Vagina (tissue), 2 donors: Measurements from ENCODE around the gene HP. TPM values are rescaled to one million over a fixed set of nuclear protein-coding genes. Genes with fewer than 3 reads are reported as not detected.
"Not testable (repeated sequence)": the region's sequence is repeated elsewhere in the genome, so short reads cannot be mapped to it uniquely, and the experiment has no call there.

Experiments used
- DNase-seq, 2 donors: peaks; one replicate each; pipeline ENCODE4 v3.0.0-alpha.2; 2017; ENCODE audit errors: extremely low spot score in 2 of 2
- H3K27ac ChIP-seq: fragments of 200-600 bp; sonication (generic); one replicate; pipeline ENCODE4 v1.5.1; 2019
- H3K27me3 ChIP-seq: fragments of 200-600 bp; sonication (generic); one replicate; pipeline ENCODE4 v1.5.1; 2019
- H3K36me3 ChIP-seq, 2 donors: fragments of 200-600 bp; sonication (generic); one replicate each; pipeline ENCODE4 v1.5.1; 2017 to 2019
- H3K4me1 ChIP-seq: fragments of 200-600 bp; sonication (generic); one replicate; pipeline ENCODE4 v1.5.1; 2019
- H3K4me3 ChIP-seq, 2 donors: fragments of 200-600 bp; sonication (generic); 1 replicate in 1 of 2; 2 replicates in 1 of 2; pipeline ENCODE4 v1.5.1; 2016 to 2019
- H3K9me3 ChIP-seq: fragments of 200-600 bp; sonication (generic); one replicate; pipeline ENCODE4 v1.5.1; 2019
- POLR2A ChIP-seq, 2 donors: fragments of 450-650 bp; IDR thresholded peaks; one replicate each; pipeline ENCODE4 v1.6.1; 2017; ENCODE audit warnings: antibody characterized with exemption in 2 of 2, mild to moderate bottlenecking in 2 of 2, moderate library complexity in 2 of 2
- POLR2AphosphoS5 ChIP-seq, 2 donors: sonication (generic); formaldehyde crosslinking; IDR thresholded peaks; one replicate each; pipeline ENCODE4 v1.9.0; 2017; ENCODE audit warnings: antibody characterized with exemption in 2 of 2, mild to moderate bottlenecking in 2 of 2, low read depth in 1 of 2; ENCODE audit not compliant: insufficient read depth in 1 of 2
- intact Hi-C: fragments of 100-400 bp; cut with DNase I; formaldehyde crosslinking; loops from one replicate; pipeline ENCODE4 v1.15.1; 2023
- total RNA-seq: library from RNA; depleted of rRNA; stranded (reverse); fragments of >200 nt; gene quantifications from one replicate; pipeline ENCODE4 v1.2.3, GENCODE V29; 2016
- TF ChIP-seq, protein P1 (sequence below), 3 experiments: fragments of 450-650 bp in 2 of 3; fragments of 200-600 bp in 1 of 3; sonication (generic) in 1 of 3; IDR thresholded peaks; one replicate each; pipeline ENCODE4 v1.5.1; 2017 to 2019; ENCODE audit warnings: antibody characterized with exemption in 3 of 3, mild to moderate bottlenecking in 2 of 3, moderate library complexity in 2 of 3

Gene HP
- total RNA-seq, 1 donor from 2014 or later = 4.7 TPM

DNA sequence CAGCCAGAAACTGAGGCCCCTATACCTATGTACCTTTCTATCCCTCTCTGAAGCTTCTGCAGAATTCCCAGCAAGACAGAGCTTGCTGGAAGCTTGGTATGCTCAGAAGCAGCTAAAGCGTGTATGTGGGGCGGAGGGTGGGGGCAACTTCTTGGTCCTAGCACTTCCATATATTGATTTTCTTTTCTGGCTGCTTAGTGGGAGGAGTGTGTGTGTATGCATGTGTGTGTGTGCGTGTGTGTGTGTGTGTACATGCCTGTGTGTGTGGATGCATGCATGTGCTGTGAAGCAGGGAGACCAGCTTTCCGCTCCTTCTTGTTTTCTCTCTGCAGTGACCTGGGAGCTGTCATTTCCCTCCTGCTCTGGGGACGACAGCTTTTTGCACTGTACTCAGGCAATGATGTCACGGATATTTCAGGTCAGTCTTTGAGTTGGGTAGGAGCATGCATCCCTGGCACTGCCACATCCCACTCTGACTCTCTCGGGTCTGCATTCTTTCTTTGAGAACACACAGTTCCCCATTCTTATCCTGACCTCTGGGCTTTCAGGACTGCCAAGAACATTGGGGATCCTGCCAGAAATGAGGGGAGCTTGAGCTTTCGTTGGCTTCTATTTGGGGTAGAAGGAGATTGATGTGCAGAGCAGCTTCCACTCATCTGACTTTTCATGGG, 19.4 kb downstream of the HP start:
- no peaks in the 10 kb centered on the region for H3K36me3 ChIP-seq
- H3K4me1 ChIP-seq = no peaks in the 10 kb centered on the region
- TF ChIP-seq POLR2AphosphoS5 (IDR thresholded peaks at IDR 0.05; ENCODE audit: insufficient read depth in 1 of 2, low read depth in 1 of 2) (no peak), POLR2A (IDR thresholded peaks at IDR 0.05) (no peak)
- TF ChIP-seq, protein P1, sequence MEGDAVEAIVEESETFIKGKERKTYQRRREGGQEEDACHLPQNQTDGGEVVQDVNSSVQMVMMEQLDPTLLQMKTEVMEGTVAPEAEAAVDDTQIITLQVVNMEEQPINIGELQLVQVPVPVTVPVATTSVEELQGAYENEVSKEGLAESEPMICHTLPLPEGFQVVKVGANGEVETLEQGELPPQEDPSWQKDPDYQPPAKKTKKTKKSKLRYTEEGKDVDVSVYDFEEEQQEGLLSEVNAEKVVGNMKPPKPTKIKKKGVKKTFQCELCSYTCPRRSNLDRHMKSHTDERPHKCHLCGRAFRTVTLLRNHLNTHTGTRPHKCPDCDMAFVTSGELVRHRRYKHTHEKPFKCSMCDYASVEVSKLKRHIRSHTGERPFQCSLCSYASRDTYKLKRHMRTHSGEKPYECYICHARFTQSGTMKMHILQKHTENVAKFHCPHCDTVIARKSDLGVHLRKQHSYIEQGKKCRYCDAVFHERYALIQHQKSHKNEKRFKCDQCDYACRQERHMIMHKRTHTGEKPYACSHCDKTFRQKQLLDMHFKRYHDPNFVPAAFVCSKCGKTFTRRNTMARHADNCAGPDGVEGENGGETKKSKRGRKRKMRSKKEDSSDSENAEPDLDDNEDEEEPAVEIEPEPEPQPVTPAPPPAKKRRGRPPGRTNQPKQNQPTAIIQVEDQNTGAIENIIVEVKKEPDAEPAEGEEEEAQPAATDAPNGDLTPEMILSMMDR (IDR thresholded peaks at IDR 0.05) = no peak
- DNase-seq = no peak
- H3K9me3 ChIP-seq = no peaks in the 10 kb centered on the region
- no peak overlapping the region for H3K4me3 ChIP-seq
- H3K27me3 ChIP-seq = no peaks in the 10 kb centered on the region
- no peak overlapping the region for H3K27ac ChIP-seq
- intact Hi-C loops = no loop called here

DNA sequence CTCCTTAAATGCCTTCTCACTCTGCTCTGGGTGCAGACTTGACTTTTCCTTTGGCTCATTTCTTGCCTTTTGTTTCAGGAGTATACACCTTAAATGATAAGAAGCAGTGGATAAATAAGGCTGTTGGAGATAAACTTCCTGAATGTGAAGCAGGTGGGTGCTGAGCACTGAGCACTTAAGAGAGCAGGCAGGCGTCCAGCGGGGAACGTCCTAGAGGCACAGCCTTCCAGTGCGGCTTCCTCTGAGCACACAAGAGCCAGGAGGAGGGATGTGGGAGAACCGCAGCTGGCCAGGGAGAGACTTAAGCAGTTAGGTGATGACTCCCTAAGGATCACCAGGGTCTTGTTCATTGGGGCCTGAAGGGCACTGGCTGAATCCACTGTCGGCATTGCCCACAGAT, 20.8 kb downstream of the HP start:
- not testable (repeated sequence) for H3K27ac ChIP-seq, DNase-seq

DNA sequence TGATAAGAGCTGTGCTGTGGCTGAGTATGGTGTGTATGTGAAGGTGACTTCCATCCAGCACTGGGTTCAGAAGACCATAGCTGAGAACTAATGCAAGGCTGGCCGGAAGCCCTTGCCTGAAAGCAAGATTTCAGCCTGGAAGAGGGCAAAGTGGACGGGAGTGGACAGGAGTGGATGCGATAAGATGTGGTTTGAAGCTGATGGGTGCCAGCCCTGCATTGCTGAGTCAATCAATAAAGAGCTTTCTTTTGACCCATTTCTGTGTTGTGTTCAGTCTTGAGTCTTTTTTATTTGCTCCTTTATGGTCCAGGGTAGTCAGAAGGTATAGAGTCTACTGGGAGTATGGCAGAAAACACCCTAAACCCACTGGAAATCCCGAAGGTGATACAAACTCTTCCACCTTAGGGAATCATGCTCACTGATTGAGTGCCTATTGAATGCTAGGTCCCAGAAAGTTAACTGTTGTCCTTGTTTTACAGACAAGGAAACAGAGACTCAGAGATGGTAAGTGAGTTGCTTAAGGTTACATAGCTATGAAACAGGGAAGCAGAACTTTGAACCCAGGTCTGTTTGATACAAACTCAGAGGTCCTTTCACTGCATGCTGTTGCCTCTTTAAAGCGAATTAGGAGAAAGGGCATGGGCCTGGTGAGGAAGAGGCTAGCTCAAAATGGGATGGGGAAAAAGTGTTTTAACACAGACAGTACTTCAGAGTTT, 22.8 kb downstream of the HP start:
- H3K4me3 ChIP-seq, H3K4me1 ChIP-seq, H3K36me3 ChIP-seq, H3K9me3 ChIP-seq, H3K27me3 ChIP-seq, DNase-seq, intact Hi-C loops, H3K27ac ChIP-seq: not testable (repeated sequence)

More for the DNA sequence above, 20.8 kb downstream of the HP start:
- H3K9me3 ChIP-seq, H3K4me3 ChIP-seq, H3K4me1 ChIP-seq, H3K36me3 ChIP-seq, intact Hi-C loops, H3K27me3 ChIP-seq: not testable (repeated sequence)

DNA sequence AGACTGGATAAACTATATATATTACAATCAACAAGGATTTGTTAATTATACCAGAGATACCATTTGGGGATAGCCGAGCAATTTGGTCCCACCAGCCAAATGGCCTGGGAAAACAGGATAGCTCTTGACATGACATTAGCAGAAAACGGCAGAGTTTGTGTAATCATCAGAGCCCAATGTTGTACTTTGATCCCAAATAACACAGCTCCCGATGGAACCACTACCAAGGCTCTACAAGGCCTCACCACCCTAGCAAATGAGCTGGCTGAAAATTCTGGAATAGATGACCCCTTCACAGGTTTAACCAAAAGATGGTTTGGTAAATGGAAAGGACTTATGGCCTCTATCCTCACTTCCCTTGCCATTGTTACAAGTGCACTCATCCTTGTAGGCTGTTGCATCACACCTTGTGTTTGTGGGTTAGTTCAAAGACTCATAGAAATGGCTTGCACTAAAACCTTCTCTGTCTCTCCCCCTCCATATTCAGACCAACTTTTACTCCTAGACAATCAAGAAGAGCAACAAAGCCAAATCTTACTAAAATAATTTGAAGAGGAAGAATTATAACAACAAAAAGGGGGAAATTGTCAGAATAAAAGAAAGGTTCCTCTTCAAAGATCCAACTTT, 29.6 kb downstream of the HP start:
- H3K4me3 ChIP-seq = no peak overlapping the region
- no peaks in the 10 kb centered on the region for H3K4me1 ChIP-seq
- TF ChIP-seq, protein P1 (IDR thresholded peaks at IDR 0.05) = no peak
- TF ChIP-seq POLR2A (IDR thresholded peaks at IDR 0.05) (no peak), POLR2AphosphoS5 (IDR thresholded peaks at IDR 0.05; ENCODE audit: insufficient read depth in 1 of 2, low read depth in 1 of 2) (no peak)
- DNase-seq = no peak
- intact Hi-C loops = no loop called here
- peaks cover 0 to 46% of the 10 kb centered on the region in 2 donors for H3K36me3 ChIP-seq
- no peaks in the 10 kb centered on the region for H3K27me3 ChIP-seq
- no peaks in the 10 kb centered on the region for H3K9me3 ChIP-seq
- H3K27ac ChIP-seq = no peak overlapping the region

DNA sequence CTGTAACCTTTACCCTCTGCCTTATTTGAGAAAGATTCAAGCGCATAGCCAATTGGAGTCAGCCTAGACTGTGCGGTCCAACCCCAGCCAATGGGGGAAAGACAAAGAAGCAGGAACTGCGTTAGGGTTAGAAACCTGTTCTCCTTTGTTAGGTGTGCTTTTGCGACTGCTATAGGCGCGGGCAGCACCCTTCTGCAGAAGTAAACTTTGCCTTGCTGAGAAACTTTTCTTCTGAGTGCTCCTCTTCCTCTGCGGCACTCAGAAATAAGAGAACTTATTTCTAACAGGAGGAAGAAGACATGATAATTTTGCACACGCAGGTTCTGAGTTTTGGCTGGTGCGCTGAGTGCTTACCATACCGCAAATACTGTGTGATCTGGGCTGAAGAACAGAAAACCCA, 30.1 kb downstream of the HP start:
- H3K36me3 ChIP-seq = peaks cover 0 to 51% of the 10 kb centered on the region in 2 donors
- no peak overlapping the region for H3K4me3 ChIP-seq
- no peak for DNase-seq
- TF ChIP-seq, protein P1 (IDR thresholded peaks at IDR 0.05) = no peak
- no peak for TF ChIP-seq POLR2AphosphoS5 (IDR thresholded peaks at IDR 0.05; ENCODE audit: insufficient read depth in 1 of 2, low read depth in 1 of 2)
- no peak for TF ChIP-seq POLR2A (IDR thresholded peaks at IDR 0.05)
- no peaks in the 10 kb centered on the region for H3K27me3 ChIP-seq
- H3K9me3 ChIP-seq = no peaks in the 10 kb centered on the region
- intact Hi-C loops = no loop called here
- H3K27ac ChIP-seq = no peak overlapping the region
- H3K4me1 ChIP-seq = no peaks in the 10 kb centered on the region

DNA sequence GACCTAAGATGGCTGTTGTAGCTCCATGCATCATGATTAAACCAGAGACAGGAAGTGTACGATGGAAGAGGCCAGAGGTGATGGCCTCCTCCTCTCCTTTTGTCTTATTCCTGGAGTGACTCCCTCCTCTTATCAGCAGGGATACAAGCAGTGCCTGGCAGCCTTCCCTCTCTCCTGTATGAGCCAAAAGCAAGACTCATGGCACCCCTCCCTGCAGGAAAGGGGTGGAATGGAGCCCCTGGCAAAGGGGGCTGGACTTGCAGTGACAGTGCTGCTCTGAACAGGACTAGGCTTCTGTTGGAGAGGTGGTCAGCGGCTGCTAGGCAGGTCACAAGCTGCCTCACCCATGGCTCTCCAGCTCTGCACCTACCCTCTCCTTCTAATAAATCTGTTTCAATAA, 30.7 kb downstream of the HP start:
- TF ChIP-seq POLR2AphosphoS5 (IDR thresholded peaks at IDR 0.05; ENCODE audit: insufficient read depth in 1 of 2, low read depth in 1 of 2) (no peak), POLR2A (IDR thresholded peaks at IDR 0.05) (no peak)
- TF ChIP-seq, protein P1 (IDR thresholded peaks at IDR 0.05) = no peak
- H3K4me1 ChIP-seq = no peaks in the 10 kb centered on the region
- intact Hi-C loops = no loop called here
- no peak overlapping the region for H3K4me3 ChIP-seq
- no peaks in the 10 kb centered on the region for H3K9me3 ChIP-seq
- H3K27me3 ChIP-seq = no peaks in the 10 kb centered on the region
- no peak for DNase-seq
- peaks cover 0 to 57% of the 10 kb centered on the region in 2 donors for H3K36me3 ChIP-seq
- H3K27ac ChIP-seq = no peak overlapping the region
